ENCODE results near the gene DPYSL5. TPM values are rescaled to one million over a fixed set of nuclear protein-coding genes. Genes with fewer than 3 reads are reported as not detected.

The DPYSL5 gene
- total RNA-seq, 1 experiment from 2014 or later, result not detected

GRCh38 chr2:26890341-26891000 is 42.5 kb downstream of the DPYSL5 start:
- Histone ChIP-seq H3K4me3 (ENCODE audit: low read length) (no peak overlapping the region), H3K36me3 (ENCODE audit: low read depth, low read length) (no peaks in the 10 kb centered on the region), H3K9me3 (ENCODE audit: low read length) (no peaks in the 10 kb centered on the region), H3K27ac (ENCODE audit: low read length) (no peak overlapping the region), H3K4me2 (ENCODE audit: low read length) (no peak overlapping the region), H3K4me1 (ENCODE audit: insufficient read depth, low read length) (no peaks in the 10 kb centered on the region), H3F3A (ENCODE audit: low read length, unreplicated experiment) (no peaks in the 10 kb centered on the region), H3K9ac (ENCODE audit: low read length) (no peak overlapping the region), H2AFZ (ENCODE audit: low read length) (no peak overlapping the region), H3K27me3 (ENCODE audit: low read length) (peaks cover 53% of the 10 kb centered on the region), H3K9me2 (replicated peaks; ENCODE audit: low read length) (no peaks in the 10 kb centered on the region), H3K79me2 (ENCODE audit: low read length) (no peaks in the 10 kb centered on the region), H4K20me1 (ENCODE audit: low read length) (no peaks in the 10 kb centered on the region)
- TF ChIP-seq EZH2 (IDR thresholded peaks at IDR 0.05; ENCODE audit: low read length, unreplicated experiment) (no peak), CTCF (conservative IDR thresholded peaks at IDR 0.05; ENCODE audit: low read depth, low read length) (no peak), EZH2phosphoT487 (IDR thresholded peaks at IDR 0.05; ENCODE audit: borderline replicate concordance, low read length) (no peak)
- ChIA-PET POLR2A (ENCODE audit: unreplicated experiment) (no interaction called here), CTCF (no interaction called here)
- ATAC-seq (no peak), DNase-seq (no peak)
- BruUV-seq (replicated peaks), result no TSS peak
- intact Hi-C loops (cut with micrococcal nuclease), result no loop called here

- ATAC-seq (no peak), DNase-seq (no peak)
- H3K9me3 ChIP-seq (ENCODE audit: low read length), result no peaks in the 10 kb centered on the region
- POLR2A ChIA-PET (ENCODE audit: unreplicated experiment), result no interaction called here
- intact Hi-C loops (cut with micrococcal nuclease), result no loop called here
- TF ChIP-seq EZH2 (IDR thresholded peaks at IDR 0.05; ENCODE audit: low read length, unreplicated experiment) (no peak), EZH2phosphoT487 (IDR thresholded peaks at IDR 0.05; ENCODE audit: borderline replicate concordance, low read length) (no peak), CTCF (conservative IDR thresholded peaks at IDR 0.05; ENCODE audit: low read depth, low read length) (no peak)
- no TSS peak for BruUV-seq (replicated peaks)
- H4K20me1 ChIP-seq (ENCODE audit: low read length), result no peaks in the 10 kb centered on the region
- H3F3A ChIP-seq (ENCODE audit: low read length, unreplicated experiment), result no peaks in the 10 kb centered on the region
- no peaks in the 10 kb centered on the region for H3K79me2 ChIP-seq (ENCODE audit: low read length)
- H3K4me3 ChIP-seq (ENCODE audit: low read length), result no peak overlapping the region
- H3K9ac ChIP-seq (ENCODE audit: low read length), result no peak overlapping the region
- no peaks in the 10 kb centered on the region for H3K36me3 ChIP-seq (ENCODE audit: low read depth, low read length)
- CTCF ChIA-PET, result no interaction called here
- H3K27ac ChIP-seq (ENCODE audit: low read length), result no peak overlapping the region
- H2AFZ ChIP-seq (ENCODE audit: low read length), result no peak overlapping the region
- no peaks in the 10 kb centered on the region for H3K9me2 ChIP-seq (replicated peaks; ENCODE audit: low read length)
- H3K27me3 ChIP-seq (ENCODE audit: low read length), result peaks cover 40% of the 10 kb centered on the region
- H3K4me1 ChIP-seq (ENCODE audit: insufficient read depth, low read length), result no peaks in the 10 kb centered on the region
- no peak overlapping the region for H3K4me2 ChIP-seq (ENCODE audit: low read length)
Observed at GRCh38 chr2:26892133-26892532, 44.2 kb downstream of the DPYSL5 start.

- Histone ChIP-seq H3K4me2 (ENCODE audit: low read length) (no peak overlapping the region), H3K9me2 (replicated peaks; ENCODE audit: low read length) (no peaks in the 10 kb centered on the region), H2AFZ (ENCODE audit: low read length) (no peak overlapping the region), H3K4me3 (ENCODE audit: low read length) (no peak overlapping the region), H4K20me1 (ENCODE audit: low read length) (no peaks in the 10 kb centered on the region), H3K9me3 (ENCODE audit: low read length) (no peaks in the 10 kb centered on the region), H3K4me1 (ENCODE audit: insufficient read depth, low read length) (no peaks in the 10 kb centered on the region), H3K36me3 (ENCODE audit: low read depth, low read length) (no peaks in the 10 kb centered on the region), H3K27me3 (ENCODE audit: low read length) (peaks cover 37% of the 10 kb centered on the region), H3K9ac (ENCODE audit: low read length) (no peak overlapping the region), H3K27ac (ENCODE audit: low read length) (no peak overlapping the region), H3K79me2 (ENCODE audit: low read length) (no peaks in the 10 kb centered on the region), H3F3A (ENCODE audit: low read length, unreplicated experiment) (no peaks in the 10 kb centered on the region)
- intact Hi-C loops (cut with micrococcal nuclease), result no loop called here
- POLR2A ChIA-PET (ENCODE audit: unreplicated experiment), result interaction anchor here (0.6 kb wide), 1 partner anchor 380 kb away, joined by 3 read pairs; no protein-coding TSS in a partner anchor
- ATAC-seq, result no peak
- no peak for DNase-seq
- no peak for TF ChIP-seq EZH2phosphoT487 (IDR thresholded peaks at IDR 0.05; ENCODE audit: borderline replicate concordance, low read length)
- TF ChIP-seq CTCF (conservative IDR thresholded peaks at IDR 0.05; ENCODE audit: low read depth, low read length), result no peak
- TF ChIP-seq EZH2 (IDR thresholded peaks at IDR 0.05; ENCODE audit: low read length, unreplicated experiment), result no peak
- CTCF ChIA-PET, result no interaction called here
- BruUV-seq (replicated peaks), result no TSS peak
Observed at GRCh38 chr2:26892922-26893524, 45.1 kb downstream of the DPYSL5 start.
